AG10803 (cell line): ENCODE measurements around the gene TOGARAM2.
"Not testable (repeated sequence)": the region's sequence is repeated elsewhere in the genome, so short reads cannot be mapped to it uniquely, and the experiment has no call there.

ENCODE experiments used
- DNase-seq: peaks from one replicate; pipeline ENCODE4 v3.0.0; 2010; ENCODE audit warnings: low read depth
- H3K4me3 ChIP-seq: 2 replicates; pipeline ENCODE4 v1.5.1; 2011; ENCODE audit warnings: mild to moderate bottlenecking, low read length, control low read depth
- CTCF ChIP-seq: conservative IDR thresholded peaks from 2 replicates; pipeline ENCODE4 v1.5.1; 2011; ENCODE audit warnings: mild to moderate bottlenecking, low read length, control low read depth, inconsistent platforms

Gene TOGARAM2

GRCh38 chr2:29082804-29083495 lies 101.9 kb downstream of the TOGARAM2 start:
- no peak for TF ChIP-seq CTCF
- H3K4me3 ChIP-seq = no peak overlapping the region
- DNase-seq = no peak

- TF ChIP-seq CTCF = no peak
- no peak overlapping the region for H3K4me3 ChIP-seq
- DNase-seq = no peak
Observed at GRCh38 chr2:29084554-29084953, 103.5 kb downstream of the TOGARAM2 start.

- not testable (repeated sequence) for DNase-seq, H3K4me3 ChIP-seq
Observed at GRCh38 chr2:29090311-29090710, 109.2 kb downstream of the TOGARAM2 start.

- H3K4me3 ChIP-seq = no peak overlapping the region
- TF ChIP-seq CTCF = no peak
- DNase-seq = no peak
Observed at GRCh38 chr2:29096969-29097368, 115.9 kb downstream of the TOGARAM2 start.

- no peak for TF ChIP-seq CTCF
Observed at GRCh38 chr2:29097569-29097968, 116.5 kb downstream of the TOGARAM2 start.

GRCh38 chr2:29100564-29100963 lies 119.5 kb downstream of the TOGARAM2 start:
- no peak for DNase-seq
- no peak overlapping the region for H3K4me3 ChIP-seq
- no peak for TF ChIP-seq CTCF

More at GRCh38 chr2:29097569-29097968, 116.5 kb downstream of the TOGARAM2 start:
- no peak for DNase-seq
- H3K4me3 ChIP-seq = no peak overlapping the region
